Nucleus accumbens (tissue), 56 donors: ENCODE results near the gene MOB3C.

ENCODE experiments used
- DNase-seq, 56 donors: peaks; one replicate each; lab custom pipeline; 2025; lab: John Stamatoyannopoulos, UW

MOB3C gene

DNA sequence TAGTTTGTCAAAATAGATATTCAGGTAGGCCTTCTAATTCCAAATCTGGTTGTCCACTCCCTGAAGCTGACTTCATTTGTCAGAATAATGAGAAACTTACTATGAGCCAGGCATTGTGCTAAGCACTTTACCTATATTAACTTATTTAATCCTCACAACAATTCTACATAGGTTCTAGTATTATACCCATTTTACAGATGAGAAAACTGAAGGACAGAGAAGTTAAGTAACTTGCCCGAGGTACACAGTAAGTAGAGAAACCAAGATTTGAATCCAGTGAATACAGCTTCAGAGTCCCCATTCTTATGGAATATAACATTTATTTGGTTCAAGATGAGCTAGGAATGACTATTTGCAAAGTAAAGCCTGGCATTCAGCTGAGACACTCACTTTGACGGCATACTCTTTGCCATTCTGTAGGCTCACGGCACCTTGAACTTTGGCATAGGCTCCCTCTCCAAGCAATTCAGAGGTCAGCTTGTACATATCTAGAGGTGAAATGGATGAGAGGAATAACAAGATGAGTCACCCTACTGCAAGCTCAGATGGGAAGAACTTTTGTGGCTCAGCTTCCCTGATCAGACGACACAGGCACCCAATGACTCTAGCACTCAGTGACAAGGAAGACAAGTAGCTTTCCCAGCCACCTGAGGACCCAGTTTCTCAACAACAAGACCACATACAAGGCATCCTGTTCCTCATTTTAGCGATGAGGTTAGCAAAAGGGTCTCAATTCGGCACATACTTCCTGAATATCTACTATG lies 36.3 kb downstream of the MOB3C start:
- no peak for DNase-seq

GRCh38 chr1:46577671-46578070 lies 38.9 kb downstream of the MOB3C start:
- DNase-seq = no peak

DNA sequence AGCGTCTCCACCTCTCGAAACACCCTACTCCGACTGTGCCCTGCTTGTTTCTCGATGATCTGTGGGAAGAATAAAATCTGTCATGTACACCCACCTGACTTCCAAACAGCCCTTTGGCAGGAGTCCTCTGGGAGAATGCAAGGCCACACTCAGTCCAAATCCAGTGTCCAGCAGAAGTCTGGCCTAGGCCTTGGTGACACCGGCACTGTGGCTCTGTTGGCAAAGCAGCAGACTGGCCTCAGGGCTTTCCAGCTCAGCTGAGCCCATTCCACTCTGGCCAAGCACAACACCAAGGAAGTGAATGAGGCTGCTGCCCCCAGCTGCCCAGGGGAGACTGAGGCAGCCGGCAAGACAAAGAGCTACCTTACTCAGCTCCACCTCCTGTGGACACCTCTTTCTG lies 40.0 kb downstream of the MOB3C start:
- DNase-seq = peak in 3 of 56 donors; percentile 7 to 16 (median 12)

- no peak for DNase-seq
Observed at GRCh38 chr1:46575778-46576177, 40.8 kb downstream of the MOB3C start.

- DNase-seq = no peak
Observed at GRCh38 chr1:46575300-46575699, 41.3 kb downstream of the MOB3C start.

DNA sequence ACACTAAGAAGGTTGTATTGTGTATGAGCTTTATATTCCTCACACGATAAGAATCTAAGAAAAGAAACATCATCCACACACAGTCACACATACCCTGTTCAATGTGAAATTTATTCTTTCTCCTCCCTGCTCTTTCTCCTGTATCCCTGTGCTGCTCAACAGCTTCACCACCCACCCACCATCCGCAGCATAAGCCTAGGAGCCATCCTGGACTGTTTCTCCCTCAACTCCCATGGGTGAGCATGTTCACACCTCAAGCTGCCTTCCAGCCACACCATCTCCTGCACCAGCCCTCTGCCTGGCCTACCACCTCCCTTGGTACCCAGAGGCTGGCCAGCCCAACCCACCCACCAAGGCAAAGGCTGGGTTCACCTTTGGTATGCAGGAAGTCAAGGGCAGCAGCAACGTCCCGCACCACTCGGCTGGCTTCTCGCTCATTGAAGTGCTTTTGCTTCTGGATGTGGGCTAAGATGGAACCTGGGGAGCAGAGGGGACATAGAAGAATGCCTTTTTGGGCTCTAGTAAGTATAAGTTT lies 44.9 kb downstream of the MOB3C start:
- DNase-seq = no peak

- no peak for DNase-seq
Observed at GRCh38 chr1:46569884-46570725, 46.5 kb downstream of the MOB3C start.

DNA sequence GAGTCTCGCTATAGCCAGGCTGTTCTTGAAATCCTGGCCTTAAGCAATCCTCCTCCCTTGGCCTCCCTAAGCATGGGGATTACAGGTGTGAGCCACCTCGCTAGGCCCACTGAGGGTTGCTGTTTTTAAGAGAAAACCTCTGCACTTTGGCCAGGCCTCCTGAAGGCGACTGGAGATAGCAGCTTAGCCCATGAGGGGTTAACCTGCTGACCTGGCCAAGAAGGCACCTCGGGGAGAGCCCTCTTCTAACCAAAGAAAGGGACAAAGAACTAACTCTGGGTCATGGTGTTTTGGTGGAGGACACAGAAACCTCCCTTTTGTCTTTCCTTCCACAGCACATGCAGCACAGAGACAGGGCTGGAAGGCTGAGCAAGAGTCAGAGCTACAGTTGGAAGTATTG lies 47.5 kb downstream of the MOB3C start:
- DNase-seq = no peak

DNA sequence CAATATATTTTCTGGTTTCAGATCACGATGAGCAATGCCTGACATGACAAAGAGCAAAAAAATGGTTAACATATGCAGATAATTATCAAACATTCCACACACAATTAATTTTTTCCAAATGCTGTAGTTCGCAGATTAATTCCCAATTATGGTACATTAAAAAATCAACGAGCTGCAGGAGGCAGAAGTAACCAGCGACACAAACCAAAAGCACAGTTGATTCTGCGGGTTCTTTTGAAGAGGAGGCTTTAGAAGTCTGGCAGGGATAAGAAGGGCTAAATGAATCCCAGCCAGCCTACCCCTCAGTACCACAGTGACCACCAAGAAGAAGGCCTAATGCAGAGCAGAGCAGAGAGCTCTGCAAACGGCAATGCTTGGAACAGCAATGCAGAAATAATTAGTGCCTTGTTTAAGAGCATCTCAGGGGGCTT lies 48.1 kb downstream of the MOB3C start:
- DNase-seq = no peak

GRCh38 chr1:46563341-46563740 lies 53.3 kb downstream of the MOB3C start:
- DNase-seq = peak in 1 of 56 donors; percentile 36

DNA sequence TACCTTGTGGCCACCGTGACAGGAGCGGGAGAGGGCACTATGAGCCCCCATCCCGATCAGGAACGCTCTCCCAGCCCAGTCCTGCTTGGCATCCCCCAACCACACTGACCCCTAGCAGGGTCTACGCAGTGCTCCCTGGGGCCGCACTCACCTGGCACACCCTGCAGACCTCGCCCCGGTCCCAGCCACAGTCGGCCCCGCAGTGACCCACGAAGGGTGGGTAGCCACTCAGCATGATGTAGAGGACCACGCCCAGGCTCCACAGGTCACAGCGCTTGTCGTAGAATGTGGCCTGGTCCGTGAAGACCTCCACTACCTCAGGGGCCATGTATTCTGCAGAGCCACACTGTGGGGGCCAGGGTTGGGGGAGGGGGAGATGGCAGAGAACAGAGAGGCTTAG lies 54.1 kb downstream of the MOB3C start:
- no peak for DNase-seq

DNA sequence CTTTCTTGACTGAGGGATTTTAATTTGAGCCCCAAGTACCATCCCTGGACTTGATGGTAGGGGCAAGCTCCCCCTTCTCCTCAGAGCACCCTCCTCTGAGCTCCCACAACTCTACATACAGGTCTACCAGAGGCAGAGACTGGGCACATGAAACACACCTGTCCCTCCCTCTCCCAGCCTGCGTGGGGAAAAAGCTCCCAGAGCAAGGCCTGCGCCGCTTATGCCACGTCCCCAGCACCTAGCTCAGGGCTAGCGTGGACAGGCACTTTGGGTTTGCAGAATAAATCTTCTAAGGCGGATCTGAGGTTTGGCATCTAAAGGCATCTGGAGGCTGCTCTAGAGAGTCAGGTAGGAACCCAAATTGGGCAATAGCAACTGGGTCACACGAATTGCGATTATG lies 57.6 kb downstream of the MOB3C start:
- no peak for DNase-seq

- DNase-seq = peak in 12 of 56 donors; percentile 11 to 59 (median 30)
Observed at GRCh38 chr1:46558141-46558963, 58.3 kb downstream of the MOB3C start.
